ENCODE results near the gene B3GAT2. TPM values are rescaled to one million over a fixed set of nuclear protein-coding genes. Genes with fewer than 3 reads are reported as not detected.
"Not testable (repeated sequence)": the region's sequence is repeated elsewhere in the genome, so short reads cannot be mapped to it uniquely, and the experiment has no call there.

The B3GAT2 gene
- polyA plus RNA-seq, 1 of the 3 experiments (the other 2 are of a cell fraction) = under 0.01 TPM

DNA sequence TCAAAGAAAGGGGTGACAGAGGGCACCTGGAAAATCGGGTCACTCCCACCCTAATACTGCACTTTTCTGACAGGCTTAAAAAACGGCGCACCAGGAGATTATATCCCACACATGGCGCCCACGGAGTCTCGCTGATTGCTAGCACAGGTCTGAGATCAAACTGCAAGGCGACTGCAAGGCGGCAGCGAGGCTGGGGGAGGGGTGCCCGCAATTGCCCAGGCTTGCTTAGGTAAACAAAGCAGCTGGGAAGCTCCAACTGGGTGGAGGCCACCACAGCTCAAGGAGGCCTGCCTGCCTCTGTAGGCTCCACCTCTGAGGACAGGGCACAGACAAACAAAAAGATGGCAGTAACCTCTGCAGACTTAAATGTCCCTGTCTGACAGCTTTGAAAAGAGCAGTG lies 12.5 kb downstream of the B3GAT2 start:
- DNase-seq; H3K27me3 ChIP-seq (ENCODE audit: insufficient read depth); CTCF ChIA-PET; H3K36me3 ChIP-seq (replicated peaks in 1 of 2; ENCODE audit: control insufficient read depth in 1 of 2, insufficient read depth in 2 of 2, low read length in 1 of 2); H3K27ac ChIP-seq (ENCODE audit: low read depth in 2 of 2, low read length in 1 of 2); H3K4me3 ChIP-seq (ENCODE audit: low read depth in 2 of 2, low read length in 1 of 2); H2AFZ ChIP-seq (ENCODE audit: low read depth); H3K9me2 ChIP-seq; H3K4me2 ChIP-seq; H3K9me3 ChIP-seq; H3K4me1 ChIP-seq (ENCODE audit: control insufficient read depth in 1 of 2, insufficient read depth in 2 of 2, low read depth in 1 of 2, low read length in 1 of 2); POLR2A ChIA-PET; H3K9ac ChIP-seq; H3K79me2 ChIP-seq (ENCODE audit: insufficient read depth); H4K20me1 ChIP-seq (ENCODE audit: insufficient read depth); H3F3A ChIP-seq (replicated peaks; ENCODE audit: insufficient read depth): not testable (repeated sequence)
- WGBS (ENCODE audit: low lambda C conversion rate) = no CpG with 5 or more reads among the region's 10 CpGs

- Histone ChIP-seq H3K36me3 (replicated peaks in 1 of 2; ENCODE audit: control insufficient read depth in 1 of 2, insufficient read depth in 2 of 2, low read length in 1 of 2) (no peaks in the 10 kb centered on the region), H3K9me3 (no peaks in the 10 kb centered on the region), H3K79me2 (ENCODE audit: insufficient read depth) (no peaks in the 10 kb centered on the region), H3K27me3 (ENCODE audit: insufficient read depth) (no peaks in the 10 kb centered on the region), H3K9me2 (no peaks in the 10 kb centered on the region), H3K27ac (ENCODE audit: low read depth in 2 of 2, low read length in 1 of 2) (no peak overlapping the region), H3K9ac (no peak overlapping the region), H4K20me1 (ENCODE audit: insufficient read depth) (no peaks in the 10 kb centered on the region), H3K4me1 (ENCODE audit: control insufficient read depth in 1 of 2, insufficient read depth in 2 of 2, low read depth in 1 of 2, low read length in 1 of 2) (no peaks in the 10 kb centered on the region), H3K4me3 (ENCODE audit: low read depth in 2 of 2, low read length in 1 of 2) (no peak overlapping the region), H2AFZ (ENCODE audit: low read depth) (no peak overlapping the region), H3F3A (replicated peaks; ENCODE audit: insufficient read depth) (no peaks in the 10 kb centered on the region), H3K4me2 (no peak overlapping the region)
- ChIA-PET CTCF (interaction anchor here (1.5 to 1.8 kb wide), 2 partner anchors 22 to 78 kb away, joined by 3 to 4 read pairs; no protein-coding TSS in a partner anchor), POLR2A (no interaction called here)
- DNase-seq = no peak
- 24% methylated on average over 3 of the region's 3 CpGs for WGBS (ENCODE audit: low lambda C conversion rate)
- TF ChIP-seq, protein P1, sequence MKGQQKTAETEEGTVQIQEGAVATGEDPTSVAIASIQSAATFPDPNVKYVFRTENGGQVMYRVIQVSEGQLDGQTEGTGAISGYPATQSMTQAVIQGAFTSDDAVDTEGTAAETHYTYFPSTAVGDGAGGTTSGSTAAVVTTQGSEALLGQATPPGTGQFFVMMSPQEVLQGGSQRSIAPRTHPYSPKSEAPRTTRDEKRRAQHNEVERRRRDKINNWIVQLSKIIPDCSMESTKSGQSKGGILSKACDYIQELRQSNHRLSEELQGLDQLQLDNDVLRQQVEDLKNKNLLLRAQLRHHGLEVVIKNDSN (IDR thresholded peaks at IDR 0.05; ENCODE audit: borderline replicate concordance, low read depth) = no peak
- TF ChIP-seq TCF12 (IDR thresholded peaks at IDR 0.05) = no peak
- no peak for TF ChIP-seq NRF1 (IDR thresholded peaks at IDR 0.05; ENCODE audit: low read depth, low read length)
- TF ChIP-seq GABPA (IDR thresholded peaks at IDR 0.05; ENCODE audit: low read depth) = no peak
- TF ChIP-seq EZH2phosphoT487 (IDR thresholded peaks at IDR 0.05; ENCODE audit: borderline replicate concordance, low read depth) = no peak
- no peak for TF ChIP-seq FOXJ3 (CRISPR knock-in tag; IDR thresholded peaks at IDR 0.05)
- TF ChIP-seq FOXM1 (IDR thresholded peaks at IDR 0.05; ENCODE audit: low read depth) = no peak
- TF ChIP-seq TAF1 (IDR thresholded peaks at IDR 0.05; ENCODE audit: borderline replicate concordance, low read depth, low read length) = no peak
- no peak for TF ChIP-seq JUND (IDR thresholded peaks at IDR 0.05)
- TF ChIP-seq, protein P2, sequence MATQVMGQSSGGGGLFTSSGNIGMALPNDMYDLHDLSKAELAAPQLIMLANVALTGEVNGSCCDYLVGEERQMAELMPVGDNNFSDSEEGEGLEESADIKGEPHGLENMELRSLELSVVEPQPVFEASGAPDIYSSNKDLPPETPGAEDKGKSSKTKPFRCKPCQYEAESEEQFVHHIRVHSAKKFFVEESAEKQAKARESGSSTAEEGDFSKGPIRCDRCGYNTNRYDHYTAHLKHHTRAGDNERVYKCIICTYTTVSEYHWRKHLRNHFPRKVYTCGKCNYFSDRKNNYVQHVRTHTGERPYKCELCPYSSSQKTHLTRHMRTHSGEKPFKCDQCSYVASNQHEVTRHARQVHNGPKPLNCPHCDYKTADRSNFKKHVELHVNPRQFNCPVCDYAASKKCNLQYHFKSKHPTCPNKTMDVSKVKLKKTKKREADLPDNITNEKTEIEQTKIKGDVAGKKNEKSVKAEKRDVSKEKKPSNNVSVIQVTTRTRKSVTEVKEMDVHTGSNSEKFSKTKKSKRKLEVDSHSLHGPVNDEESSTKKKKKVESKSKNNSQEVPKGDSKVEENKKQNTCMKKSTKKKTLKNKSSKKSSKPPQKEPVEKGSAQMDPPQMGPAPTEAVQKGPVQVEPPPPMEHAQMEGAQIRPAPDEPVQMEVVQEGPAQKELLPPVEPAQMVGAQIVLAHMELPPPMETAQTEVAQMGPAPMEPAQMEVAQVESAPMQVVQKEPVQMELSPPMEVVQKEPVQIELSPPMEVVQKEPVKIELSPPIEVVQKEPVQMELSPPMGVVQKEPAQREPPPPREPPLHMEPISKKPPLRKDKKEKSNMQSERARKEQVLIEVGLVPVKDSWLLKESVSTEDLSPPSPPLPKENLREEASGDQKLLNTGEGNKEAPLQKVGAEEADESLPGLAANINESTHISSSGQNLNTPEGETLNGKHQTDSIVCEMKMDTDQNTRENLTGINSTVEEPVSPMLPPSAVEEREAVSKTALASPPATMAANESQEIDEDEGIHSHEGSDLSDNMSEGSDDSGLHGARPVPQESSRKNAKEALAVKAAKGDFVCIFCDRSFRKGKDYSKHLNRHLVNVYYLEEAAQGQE (IDR thresholded peaks at IDR 0.05; ENCODE audit: low read depth, low read length) = no peak
- no peak for TF ChIP-seq POLR2AphosphoS5 (IDR thresholded peaks at IDR 0.05; ENCODE audit: low read depth, low read length)
- TF ChIP-seq RXRA (IDR thresholded peaks at IDR 0.05; ENCODE audit: borderline replicate concordance, low read depth) = no peak
- no peak for TF ChIP-seq MXI1 (IDR thresholded peaks at IDR 0.05; ENCODE audit: low read depth, low read length)
- TF ChIP-seq, protein P3, sequence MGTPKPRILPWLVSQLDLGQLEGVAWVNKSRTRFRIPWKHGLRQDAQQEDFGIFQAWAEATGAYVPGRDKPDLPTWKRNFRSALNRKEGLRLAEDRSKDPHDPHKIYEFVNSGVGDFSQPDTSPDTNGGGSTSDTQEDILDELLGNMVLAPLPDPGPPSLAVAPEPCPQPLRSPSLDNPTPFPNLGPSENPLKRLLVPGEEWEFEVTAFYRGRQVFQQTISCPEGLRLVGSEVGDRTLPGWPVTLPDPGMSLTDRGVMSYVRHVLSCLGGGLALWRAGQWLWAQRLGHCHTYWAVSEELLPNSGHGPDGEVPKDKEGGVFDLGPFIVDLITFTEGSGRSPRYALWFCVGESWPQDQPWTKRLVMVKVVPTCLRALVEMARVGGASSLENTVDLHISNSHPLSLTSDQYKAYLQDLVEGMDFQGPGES (IDR thresholded peaks at IDR 0.05; ENCODE audit: low read depth, low read length) = no peak
- TF ChIP-seq PBX3 (IDR thresholded peaks at IDR 0.05) = no peak
- no peak for TF ChIP-seq RCOR1 (IDR thresholded peaks at IDR 0.05; ENCODE audit: low read length)
- no peak for TF ChIP-seq ELF1 (IDR thresholded peaks at IDR 0.05)
- no peak for TF ChIP-seq NFIC (IDR thresholded peaks at IDR 0.05; ENCODE audit: borderline replicate concordance)
- TF ChIP-seq, protein P4, sequence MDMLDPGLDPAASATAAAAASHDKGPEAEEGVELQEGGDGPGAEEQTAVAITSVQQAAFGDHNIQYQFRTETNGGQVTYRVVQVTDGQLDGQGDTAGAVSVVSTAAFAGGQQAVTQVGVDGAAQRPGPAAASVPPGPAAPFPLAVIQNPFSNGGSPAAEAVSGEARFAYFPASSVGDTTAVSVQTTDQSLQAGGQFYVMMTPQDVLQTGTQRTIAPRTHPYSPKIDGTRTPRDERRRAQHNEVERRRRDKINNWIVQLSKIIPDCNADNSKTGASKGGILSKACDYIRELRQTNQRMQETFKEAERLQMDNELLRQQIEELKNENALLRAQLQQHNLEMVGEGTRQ (IDR thresholded peaks at IDR 0.05; ENCODE audit: borderline replicate concordance, low read depth, low read length) = no peak
- TF ChIP-seq CHD2 (IDR thresholded peaks at IDR 0.05; ENCODE audit: low read length, partially characterized antibody) = no peak
Observed at GRCh38 chr6:70933853-70934252, 23.0 kb downstream of the B3GAT2 start.

All from SK-N-SH (cell line).